Mesothelial cell of epicardium (in vitro differentiated cells): ENCODE data around the gene THEM4. TPM values are rescaled to one million over a fixed set of nuclear protein-coding genes. Genes with fewer than 3 reads are reported as not detected.

Source experiments
- DNase-seq, 2 experiments: peaks; one replicate each; pipeline ENCODE4 v3.0.0; 2021; ENCODE audit warnings: low spot score in 2 of 2; ENCODE audit not compliant: unreplicated experiment in 2 of 2
- H3K27ac Mint-ChIP-seq: 2 replicates; pipeline ENCODE4 v1.8.0; 2021; ENCODE audit warnings: mixed read lengths
- H3K27me3 Mint-ChIP-seq: 2 replicates; pipeline ENCODE4 v1.8.0; 2021; ENCODE audit warnings: low read depth, mixed read lengths
- H3K36me3 Mint-ChIP-seq: 2 replicates; pipeline ENCODE4 v1.8.0; 2021; ENCODE audit warnings: mixed read lengths
- H3K4me1 Mint-ChIP-seq: 2 replicates; pipeline ENCODE4 v1.8.0; 2021; ENCODE audit warnings: mixed read lengths
- H3K4me3 Mint-ChIP-seq: 2 replicates; pipeline ENCODE4 v1.8.0; 2021; ENCODE audit warnings: mild to moderate bottlenecking, moderate library complexity, mixed read lengths
- H3K9me3 Mint-ChIP-seq: 2 replicates; pipeline ENCODE4 v1.8.0; 2021; ENCODE audit warnings: mixed read lengths
- CTCF ChIP-seq: fragments of 200-600 bp; sonication (generic); IDR thresholded peaks from one replicate; pipeline ENCODE4 v1.5.0; 2021; ENCODE audit warnings: antibody characterized with exemption; ENCODE audit not compliant: unreplicated experiment
- total RNA-seq: library from RNA; stranded (reverse); gene quantifications from 3 replicates; pipeline ENCODE4 v1.2.1, GENCODE V29; 2021

THEM4 gene
- total RNA-seq, 1 donor from 2014 or later: 24.3 TPM

- no peaks in the 10 kb centered on the region for H3K9me3 Mint-ChIP-seq
- peaks cover 3% of the 10 kb centered on the region for H3K27me3 Mint-ChIP-seq
- no peak overlapping the region for H3K27ac Mint-ChIP-seq
- TF ChIP-seq CTCF: no peak
- H3K4me1 Mint-ChIP-seq: peaks cover 10% of the 10 kb centered on the region
- H3K36me3 Mint-ChIP-seq: no peaks in the 10 kb centered on the region
- DNase-seq: no peak
- no peak overlapping the region for H3K4me3 Mint-ChIP-seq
Measured at GRCh38 chr1:151830055-151830454, 79.3 kb downstream of the THEM4 start.

- Mint-ChIP-seq H3K4me3 (no peak overlapping the region), H3K9me3 (no peaks in the 10 kb centered on the region), H3K27ac (peak overlapping the region; percentile 70)
Measured at GRCh38 chr1:151829352-151830046, 79.8 kb downstream of the THEM4 start.

GRCh38 chr1:151828921-151829320 is 80.4 kb downstream of the THEM4 start:
- Mint-ChIP-seq H3K4me1 (peaks cover 10% of the 10 kb centered on the region), H3K27me3 (peaks cover 3% of the 10 kb centered on the region), H3K27ac (peak overlapping the region; percentile 70), H3K36me3 (no peaks in the 10 kb centered on the region), H3K9me3 (no peaks in the 10 kb centered on the region), H3K4me3 (no peak overlapping the region)
- no peak for TF ChIP-seq CTCF
- DNase-seq: peak; percentile 51 to 55

More at GRCh38 chr1:151829352-151830046, 79.8 kb downstream of the THEM4 start:
- no peak for TF ChIP-seq CTCF
- no peaks in the 10 kb centered on the region for H3K36me3 Mint-ChIP-seq
- peaks cover 10% of the 10 kb centered on the region for H3K4me1 Mint-ChIP-seq
- DNase-seq: no peak
- peaks cover 3% of the 10 kb centered on the region for H3K27me3 Mint-ChIP-seq

- Mint-ChIP-seq H3K9me3 (no peaks in the 10 kb centered on the region), H3K36me3 (no peaks in the 10 kb centered on the region), H3K27ac (no peak overlapping the region), H3K4me1 (peaks cover 10% of the 10 kb centered on the region), H3K27me3 (peaks cover 10% of the 10 kb centered on the region), H3K4me3 (no peak overlapping the region)
- no peak for TF ChIP-seq CTCF
- no peak for DNase-seq
Measured at GRCh38 chr1:151827853-151828252, 81.5 kb downstream of the THEM4 start.

- Mint-ChIP-seq H3K4me1 (peaks cover 10% of the 10 kb centered on the region), H3K9me3 (no peaks in the 10 kb centered on the region), H3K27ac (no peak overlapping the region), H3K36me3 (no peaks in the 10 kb centered on the region), H3K4me3 (no peak overlapping the region), H3K27me3 (peaks cover 14% of the 10 kb centered on the region)
- no peak for TF ChIP-seq CTCF
- DNase-seq: no peak
Measured at GRCh38 chr1:151825751-151826660, 83.3 kb downstream of the THEM4 start.
